Psoas muscle (tissue), 8 donors: ENCODE results near the gene RELA. TPM values are rescaled to one million over a fixed set of nuclear protein-coding genes. Genes with fewer than 3 reads are reported as not detected.

ENCODE experiments used
- ATAC-seq, 4 donors: fragments of 200-7000 bp; cut with Tn5 transposase; one replicate each; pipeline ENCODE4 v1.9.1; 2020; ENCODE audit warnings: moderate library complexity in 3 of 4, mild to moderate bottlenecking in 2 of 4
- DNase-seq, 2 donors: peaks; one replicate each; pipeline ENCODE4 v3.0.0-alpha.2; 2020
- H3K27ac ChIP-seq: fragments of 200-600 bp; one replicate; pipeline ENCODE4 v1.8.0; 2022
- H3K27me3 ChIP-seq, 3 donors: fragments of 200-600 bp in 1 of 3; one replicate each; pipeline versions ENCODE4 v1.6.1 to v1.8.0; 2013 to 2022; ENCODE audit warnings: low read length in 2 of 3, mild to moderate bottlenecking in 2 of 3, moderate library complexity in 1 of 3; ENCODE audit not compliant: insufficient read depth in 3 of 3
- H3K36me3 ChIP-seq, 2 donors: fragments of 200-600 bp in 1 of 2; one replicate each; pipeline versions ENCODE4 v1.6.1 to v1.8.0; 2013 to 2022; ENCODE audit warnings: low read depth in 1 of 2, mild to moderate bottlenecking in 1 of 2, moderate library complexity in 1 of 2; ENCODE audit not compliant: insufficient read depth in 1 of 2
- H3K4me1 ChIP-seq: fragments of 200-600 bp; one replicate; pipeline ENCODE4 v1.8.0; 2022
- H3K4me3 ChIP-seq: fragments of 200-600 bp; one replicate; pipeline ENCODE4 v1.8.0; 2022; ENCODE audit warnings: mild to moderate bottlenecking
- H3K9me3 ChIP-seq: fragments of 200-600 bp; one replicate; pipeline ENCODE4 v1.8.0; 2022
- CTCF ChIP-seq: fragments of 200-600 bp; IDR thresholded peaks from one replicate; pipeline ENCODE4 v1.8.0; 2022; ENCODE audit warnings: antibody characterized with exemption
- WGBS, 3 donors: extraction: QIAGEN DNeasy Blood & Tissue Kit; methylation state at CpG; one replicate each; pipeline versions ENCODE4 v1.1.6 to v1.1.7; 2013; 5-methylcytosine and 5-hydroxymethylcytosine counted together
- intact Hi-C, 2 donors: fragments of 100-400 bp; cut with DNase I; formaldehyde crosslinking; loops; one replicate each; pipeline versions ENCODE4 v1.11.0 to v1.14.2; 2022
- polyA plus RNA-seq, 3 donors: library from polyadenylated mRNA; stranded (reverse); fragments of 200-250 nt; gene quantifications; one replicate each; pipeline ENCODE4 v1.2.3, GENCODE V29; 2013
- total RNA-seq, 4 donors: library from RNA; stranded (reverse); fragmentation: NEBNext Ultra II Directional in 2 of 4; extraction: Animal tissue kit (Norgen Biotek cat#: 25700) in 2 of 4; gene quantifications; one replicate each; pipeline versions ENCODE4 v1.2.1 to v1.2.4, GENCODE V29; 2021 to 2023
- donor health status: healthy with polysubstance abuse.
- donor health status: DM: no; HTN: no; CAD: no; lungs with moderate emphysema.
- donor health status: Bipolar disorder and iron deficiency.
- donor health status: healthy.
- donor health status: DM: yes; HTN: yes; CAD: no.
- donor health status: DM: no; HTN: no; CAD: no.
- donor health status: DM: no; HTN: no; CAD: no.
- donor health status: DM: yes; HTN: yes; CAD: no.

Gene RELA
- total and polyA plus RNA-seq, 7 donors, result 42.1 to 72.6 (median 64.0) TPM

- Histone ChIP-seq H3K4me3 (no peak overlapping the region), H3K36me3 (peaks cover 20 to 80% of the 10 kb centered on the region in 2 donors), H3K9me3 (no peaks in the 10 kb centered on the region), H3K27ac (no peak overlapping the region), H3K27me3 (no peaks in the 10 kb centered on the region), H3K4me1 (peaks cover 17% of the 10 kb centered on the region)
- intact Hi-C loops, result loop anchor here in 1 of 2 donors (2.0 kb wide), 1 partner anchor 41 kb away; no protein-coding TSS in a partner anchor
- no peak for DNase-seq
- TF ChIP-seq CTCF, result no peak
- WGBS, 3 donors, result 80 to 87% (median 85%) methylated on average over 7 of the region's 7 CpGs
- no peak for ATAC-seq
Measured at GRCh38 chr11:65657426-65657825, 5.3 kb downstream of the RELA start.

GRCh38 chr11:65655570-65656332 lies 7.0 kb downstream of the RELA start:
- intact Hi-C loops, result loop anchor here in 1 of 2 donors (2.0 kb wide), 1 partner anchor 39 kb away; no protein-coding TSS in a partner anchor
- WGBS, 3 donors, result 78 to 82% (median 79%) methylated on average over 16 of the region's 16 CpGs
- no peak overlapping the region for H3K27ac ChIP-seq

GRCh38 chr11:65654375-65655349 lies 8.1 kb downstream of the RELA start:
- Histone ChIP-seq H3K4me1 (peaks cover 17% of the 10 kb centered on the region), H3K27ac (peak overlapping the region; percentile 93), H3K9me3 (no peaks in the 10 kb centered on the region), H3K4me3 (no peak overlapping the region), H3K36me3 (peaks cover 20 to 65% of the 10 kb centered on the region in 2 donors), H3K27me3 (no peaks in the 10 kb centered on the region)
- intact Hi-C loops, result loop anchor here in 1 of 2 donors (5.0 kb wide), 1 partner anchor 112 kb away; no protein-coding TSS in a partner anchor
- ATAC-seq, result no peak
- TF ChIP-seq CTCF, result no peak
- peak in 1 of 2 donors; percentile 55 for DNase-seq
- 74 to 75% (median 75%) methylated on average over 14 of the region's 14 CpGs for WGBS, 3 donors

More at GRCh38 chr11:65655570-65656332, 7.0 kb downstream of the RELA start:
- Histone ChIP-seq H3K4me3 (no peak overlapping the region), H3K4me1 (peaks cover 17% of the 10 kb centered on the region), H3K36me3 (peaks cover 20 to 73% of the 10 kb centered on the region in 2 donors), H3K9me3 (no peaks in the 10 kb centered on the region), H3K27me3 (no peaks in the 10 kb centered on the region)
- TF ChIP-seq CTCF, result no peak
- no peak for ATAC-seq
- DNase-seq, result peak in 1 of 2 donors; percentile 45

- WGBS, 3 donors, result 42 to 46% (median 45%) methylated on average over 12 of the region's 12 CpGs
- ATAC-seq (peak in 3 of 4 donors; percentile 6 to 14 (median 9)), DNase-seq (peak in 1 of 2 donors; percentile 50)
- Histone ChIP-seq H3K4me3 (peak overlapping the region; percentile 71), H3K27me3 (no peaks in the 10 kb centered on the region), H3K27ac (peak overlapping the region; percentile 93), H3K4me1 (peaks cover 17% of the 10 kb centered on the region), H3K9me3 (no peaks in the 10 kb centered on the region), H3K36me3 (peaks cover 20 to 65% of the 10 kb centered on the region in 2 donors)
- no peak for TF ChIP-seq CTCF
- intact Hi-C loops, result loop anchor here in 1 of 2 donors (5.0 kb wide), 1 partner anchor 111 kb away; no protein-coding TSS in a partner anchor
Measured at GRCh38 chr11:65653229-65654225, 9.2 kb downstream of the RELA start.
